GM13977 (cell line): ENCODE data around the gene RFFL.
"Not testable (repeated sequence)": the region's sequence is repeated elsewhere in the genome, so short reads cannot be mapped to it uniquely, and the experiment has no call there.

Experiments used
- DNase-seq: peaks from one replicate; pipeline ENCODE4 v3.0.0; 2012; ENCODE audit warnings: low spot score
- in situ Hi-C: fragments of 300-500 bp; cut with MboI; formaldehyde crosslinking; loops from one replicate; pipeline ENCODE4 v1.12.0; 2022; ENCODE audit warnings: low sequenced_read_pairs, low pct_unique_long_range_greater_than_20kb, mixed read lengths, inconsistent platforms; ENCODE audit not compliant: unreplicated experiment
- TF ChIP-seq, protein P1 (sequence below): IDR thresholded peaks from 2 replicates; pipeline ENCODE4 v1.5.1; 2012; ENCODE audit warnings: mild to moderate bottlenecking, control low read depth; ENCODE audit not compliant: insufficient read depth; ENCODE audit errors: extremely low read depth, missing control alignments

Gene RFFL, protein sequence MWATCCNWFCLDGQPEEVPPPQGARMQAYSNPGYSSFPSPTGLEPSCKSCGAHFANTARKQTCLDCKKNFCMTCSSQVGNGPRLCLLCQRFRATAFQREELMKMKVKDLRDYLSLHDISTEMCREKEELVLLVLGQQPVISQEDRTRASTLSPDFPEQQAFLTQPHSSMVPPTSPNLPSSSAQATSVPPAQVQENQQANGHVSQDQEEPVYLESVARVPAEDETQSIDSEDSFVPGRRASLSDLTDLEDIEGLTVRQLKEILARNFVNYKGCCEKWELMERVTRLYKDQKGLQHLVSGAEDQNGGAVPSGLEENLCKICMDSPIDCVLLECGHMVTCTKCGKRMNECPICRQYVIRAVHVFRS

DNA sequence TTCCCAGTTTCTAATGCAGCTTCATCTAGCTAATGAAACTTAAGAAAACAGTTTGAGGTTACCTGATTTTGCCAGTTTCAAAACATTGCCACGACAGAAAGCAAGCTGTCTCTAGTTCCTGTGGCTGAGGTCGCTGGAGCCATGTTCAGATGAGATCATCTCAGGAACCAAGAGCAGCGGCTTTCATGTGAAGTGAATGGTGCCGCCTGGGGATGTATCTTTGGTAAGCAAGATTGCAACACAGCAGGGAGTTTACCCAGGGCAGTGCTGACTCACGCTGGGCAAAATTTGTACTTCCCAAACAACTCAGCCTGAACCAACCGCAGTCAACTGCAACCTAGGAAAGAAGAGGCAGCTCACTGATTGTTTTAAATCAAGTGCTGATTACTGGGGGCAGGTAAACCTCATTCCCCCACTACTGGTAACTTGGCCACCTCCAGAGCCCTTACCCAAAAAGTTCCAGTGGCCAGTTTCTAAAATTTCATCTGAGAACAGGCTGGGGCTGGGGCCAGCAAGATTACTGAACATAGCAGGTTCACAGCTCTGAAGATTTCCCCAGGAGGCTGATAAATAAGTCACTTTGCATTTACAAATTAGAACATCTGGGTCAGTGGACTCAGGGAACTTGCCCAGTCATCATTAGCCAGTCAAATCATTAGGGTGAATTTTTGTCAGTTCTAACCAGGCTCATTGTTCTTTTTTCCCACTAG lies at the start of gene RFFL:
RFFL (minus strand) TSS at position 194 of the 710 bp plus-strand sequence. CDS start 37,154 bp downstream, outside the sequence.
- in situ Hi-C loops: no loop called here

DNA sequence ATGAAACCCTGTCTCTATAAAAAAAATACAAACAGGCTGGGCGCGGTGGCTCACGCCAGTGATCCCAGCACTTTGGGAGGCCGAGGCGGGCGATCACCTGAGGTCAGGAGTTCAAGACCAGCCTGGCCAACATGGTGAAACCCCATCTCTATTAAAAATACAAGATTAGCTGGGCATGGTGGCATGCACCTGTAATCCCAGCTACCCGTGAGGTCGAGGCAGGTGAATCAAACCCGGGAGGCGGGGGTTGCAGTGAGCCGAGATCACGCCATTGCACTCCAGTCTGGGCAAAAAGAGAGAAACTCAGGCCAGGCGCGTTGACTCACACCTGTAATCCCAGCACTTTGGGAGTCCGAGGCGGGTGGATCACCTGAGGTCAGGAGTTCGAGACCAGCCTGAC lies 47.3 kb upstream of the RFFL start:
- in situ Hi-C loops: loop anchor here (10.0 to 25.0 kb wide), 2 partner anchors 576 to 698 kb away; no protein-coding TSS in a partner anchor
- DNase-seq: not testable (repeated sequence)

More for the DNA sequence above, at the start of gene RFFL:
- TF ChIP-seq, protein P1, sequence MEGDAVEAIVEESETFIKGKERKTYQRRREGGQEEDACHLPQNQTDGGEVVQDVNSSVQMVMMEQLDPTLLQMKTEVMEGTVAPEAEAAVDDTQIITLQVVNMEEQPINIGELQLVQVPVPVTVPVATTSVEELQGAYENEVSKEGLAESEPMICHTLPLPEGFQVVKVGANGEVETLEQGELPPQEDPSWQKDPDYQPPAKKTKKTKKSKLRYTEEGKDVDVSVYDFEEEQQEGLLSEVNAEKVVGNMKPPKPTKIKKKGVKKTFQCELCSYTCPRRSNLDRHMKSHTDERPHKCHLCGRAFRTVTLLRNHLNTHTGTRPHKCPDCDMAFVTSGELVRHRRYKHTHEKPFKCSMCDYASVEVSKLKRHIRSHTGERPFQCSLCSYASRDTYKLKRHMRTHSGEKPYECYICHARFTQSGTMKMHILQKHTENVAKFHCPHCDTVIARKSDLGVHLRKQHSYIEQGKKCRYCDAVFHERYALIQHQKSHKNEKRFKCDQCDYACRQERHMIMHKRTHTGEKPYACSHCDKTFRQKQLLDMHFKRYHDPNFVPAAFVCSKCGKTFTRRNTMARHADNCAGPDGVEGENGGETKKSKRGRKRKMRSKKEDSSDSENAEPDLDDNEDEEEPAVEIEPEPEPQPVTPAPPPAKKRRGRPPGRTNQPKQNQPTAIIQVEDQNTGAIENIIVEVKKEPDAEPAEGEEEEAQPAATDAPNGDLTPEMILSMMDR: peak; percentile 24
- DNase-seq: peak; percentile 77

DNA sequence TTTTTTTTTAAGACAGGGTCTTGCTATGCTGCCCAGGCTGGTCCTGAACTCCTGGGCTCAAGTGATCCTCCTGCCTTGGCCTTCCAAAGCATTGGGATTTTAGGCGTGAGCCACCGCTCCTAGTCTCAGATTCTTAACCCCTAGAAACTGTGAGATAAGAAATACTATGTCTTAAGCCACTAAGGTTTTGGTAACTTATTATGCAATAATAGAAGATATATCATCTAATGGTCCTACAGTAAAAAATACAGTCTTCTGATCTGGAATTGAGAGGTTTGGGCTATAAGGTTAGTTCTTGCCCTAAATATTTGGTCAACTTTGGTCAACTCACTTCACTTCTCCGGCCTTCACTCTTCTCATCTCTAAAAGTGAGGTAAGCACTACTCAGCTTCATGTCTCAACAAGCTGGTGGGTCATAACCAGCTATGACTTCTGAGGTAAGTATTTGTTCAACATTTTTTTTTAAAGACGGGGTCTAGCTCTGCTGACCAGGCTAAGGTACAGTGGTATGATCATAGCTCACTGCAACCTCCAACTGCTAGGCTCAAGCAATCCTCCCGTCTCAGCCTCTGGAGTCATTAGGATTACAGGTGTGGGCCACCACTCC lies 41.4 kb upstream of the RFFL start:
- no peak for DNase-seq
- in situ Hi-C loops: loop anchor here (10.0 to 25.0 kb wide), 2 partner anchors 110 to 693 kb away; no protein-coding TSS in a partner anchor

DNA sequence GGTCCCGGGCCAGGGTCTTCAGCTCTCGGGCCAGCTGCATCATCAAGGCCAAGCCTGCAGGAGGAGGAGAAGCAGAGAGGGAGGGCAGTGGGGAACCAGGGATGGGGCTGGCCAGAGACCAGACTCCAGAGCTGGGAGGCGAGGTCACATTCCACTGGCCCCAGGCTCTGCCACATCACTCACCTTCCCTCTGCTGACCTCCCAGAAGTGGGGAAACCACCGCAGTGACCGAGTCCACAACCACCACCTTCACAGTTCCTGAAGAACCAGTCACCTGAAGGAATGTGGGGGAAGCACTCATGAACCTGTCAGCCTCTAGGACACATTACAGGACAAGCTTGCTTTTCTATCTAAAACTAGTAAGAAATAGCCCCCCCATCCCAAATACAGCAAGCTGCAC lies 39.8 kb upstream of the RFFL start:
- no peak for DNase-seq
- TF ChIP-seq, protein P1: no peak
- in situ Hi-C loops: loop anchor here (10.0 to 25.0 kb wide), 2 partner anchors 108 to 691 kb away; no protein-coding TSS in a partner anchor

More for the DNA sequence above, 41.4 kb upstream of the RFFL start:
- TF ChIP-seq, protein P1: no peak

DNA sequence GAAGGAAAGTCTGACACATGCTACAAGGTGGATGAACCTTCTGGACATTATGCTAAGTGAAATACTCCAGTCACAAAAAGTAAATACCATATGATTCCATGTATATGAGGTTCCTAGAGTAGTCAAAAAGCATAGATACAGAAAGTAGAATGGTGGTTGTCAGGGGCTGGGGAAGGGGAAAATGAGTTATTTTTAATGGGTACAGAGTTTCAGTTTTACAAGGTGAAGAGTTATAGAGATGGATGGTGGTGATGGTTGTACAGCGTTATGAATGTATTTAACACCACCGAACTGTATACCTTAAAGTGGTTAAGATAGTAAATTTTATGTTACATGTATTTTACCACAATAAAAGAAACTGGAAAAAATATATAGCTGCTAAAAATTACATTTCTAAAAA lies 38.2 kb upstream of the RFFL start:
- TF ChIP-seq, protein P1: no peak
- DNase-seq: no peak
- in situ Hi-C loops: loop anchor here (10.0 to 25.0 kb wide), 2 partner anchors 107 to 689 kb away; no protein-coding TSS in a partner anchor

DNA sequence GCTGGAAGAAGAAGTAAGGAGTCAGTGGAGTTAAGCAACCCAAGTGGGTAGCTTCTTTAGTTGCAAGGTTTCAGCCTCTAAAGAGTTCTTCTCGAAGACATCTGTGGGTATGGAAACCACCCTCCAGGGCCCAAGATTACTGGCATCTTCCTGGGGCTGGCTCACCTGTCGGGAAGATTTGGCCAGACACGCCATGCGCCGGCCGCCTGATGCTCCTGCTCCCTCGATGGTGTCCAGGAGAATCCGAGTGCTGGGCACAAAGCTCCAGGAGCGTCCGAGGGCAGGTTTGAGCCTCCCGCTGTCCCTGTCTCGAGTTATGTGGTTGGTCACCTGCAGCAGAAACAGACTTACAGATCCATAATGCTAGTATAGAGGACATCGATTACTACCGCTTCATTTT lies 37.5 kb upstream of the RFFL start:
- DNase-seq: no peak
- in situ Hi-C loops: loop anchor here (10.0 to 25.0 kb wide), 2 partner anchors 106 to 689 kb away; no protein-coding TSS in a partner anchor
- TF ChIP-seq, protein P1: no peak
